ENCODE results near the gene KCNQ1. TPM values are rescaled to one million over a fixed set of nuclear protein-coding genes. Genes with fewer than 3 reads are reported as not detected.
A peak's percentile ranks its signal among the peaks of the same experiment; 100 is the strongest.

KCNQ1 gene
- total and polyA plus RNA-seq, 9 of the 15 experiments (the other 6 are each of a cell fraction or from before 2014, with no cell fraction given) = 0.44 TPM; not detected in 8

GRCh38 chr11:2888266-2888968 is 443.6 kb downstream of the KCNQ1 start (continued):
- TF ChIP-seq CTCF (IDR thresholded peaks at IDR 0.05 in 2 of 3, conservative IDR thresholded peaks at IDR 0.05 in 1 of 3; ENCODE audit: insufficient read depth in 2 of 3, low read depth in 1 of 3, low read length in 3 of 3) = peak; percentile 95 to 99 (median 97)
- TF ChIP-seq POLR2H (tag; IDR thresholded peaks at IDR 0.05; ENCODE audit: low read depth) = no peak
- TF ChIP-seq KAT2B (IDR thresholded peaks at IDR 0.05; ENCODE audit: low read depth, low read length) = no peak
- no peak for TF ChIP-seq CLOCK (CRISPR knock-in tag; IDR thresholded peaks at IDR 0.05; ENCODE audit: borderline replicate concordance)
- no peak for TF ChIP-seq SREBF1 (IDR thresholded peaks at IDR 0.05; ENCODE audit: borderline replicate concordance, low read depth, low read length)
- no peak for TF ChIP-seq BMI1 (IDR thresholded peaks at IDR 0.05; ENCODE audit: low read length)
- no peak for TF ChIP-seq MLX (CRISPR knock-in tag; conservative IDR thresholded peaks at IDR 0.05)
- TF ChIP-seq YY1 (IDR thresholded peaks at IDR 0.05; ENCODE audit: borderline replicate concordance in 1 of 3, control insufficient read depth in 1 of 3, extremely low read depth in 1 of 3, insufficient read depth in 3 of 3, insufficient read length in 1 of 3, insufficient replicate concordance in 2 of 3, low read depth in 1 of 3, low read length in 2 of 3) = peak in 1 of 3 experiments; percentile 37
- TF ChIP-seq ZNF609 (CRISPR knock-in tag; IDR thresholded peaks at IDR 0.05; ENCODE audit: borderline replicate concordance) = 0 out of 2 replicates have a peak, but pooled peaks have one; percentile 40
